IPS DF 4.7 (cell line): ENCODE measurements around the gene TXNL4A.
"Not testable (repeated sequence)": the region's sequence is repeated elsewhere in the genome, so short reads cannot be mapped to it uniquely, and the experiment has no call there.

Experiments
- DNase-seq: peaks from one replicate; pipeline ENCODE4 v3.0.0-alpha.2; 2013; ENCODE audit warnings: low spot score; ENCODE audit errors: extremely low read depth

The TXNL4A gene, protein sequence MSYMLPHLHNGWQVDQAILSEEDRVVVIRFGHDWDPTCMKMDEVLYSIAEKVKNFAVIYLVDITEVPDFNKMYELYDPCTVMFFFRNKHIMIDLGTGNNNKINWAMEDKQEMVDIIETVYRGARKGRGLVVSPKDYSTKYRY

DNA sequence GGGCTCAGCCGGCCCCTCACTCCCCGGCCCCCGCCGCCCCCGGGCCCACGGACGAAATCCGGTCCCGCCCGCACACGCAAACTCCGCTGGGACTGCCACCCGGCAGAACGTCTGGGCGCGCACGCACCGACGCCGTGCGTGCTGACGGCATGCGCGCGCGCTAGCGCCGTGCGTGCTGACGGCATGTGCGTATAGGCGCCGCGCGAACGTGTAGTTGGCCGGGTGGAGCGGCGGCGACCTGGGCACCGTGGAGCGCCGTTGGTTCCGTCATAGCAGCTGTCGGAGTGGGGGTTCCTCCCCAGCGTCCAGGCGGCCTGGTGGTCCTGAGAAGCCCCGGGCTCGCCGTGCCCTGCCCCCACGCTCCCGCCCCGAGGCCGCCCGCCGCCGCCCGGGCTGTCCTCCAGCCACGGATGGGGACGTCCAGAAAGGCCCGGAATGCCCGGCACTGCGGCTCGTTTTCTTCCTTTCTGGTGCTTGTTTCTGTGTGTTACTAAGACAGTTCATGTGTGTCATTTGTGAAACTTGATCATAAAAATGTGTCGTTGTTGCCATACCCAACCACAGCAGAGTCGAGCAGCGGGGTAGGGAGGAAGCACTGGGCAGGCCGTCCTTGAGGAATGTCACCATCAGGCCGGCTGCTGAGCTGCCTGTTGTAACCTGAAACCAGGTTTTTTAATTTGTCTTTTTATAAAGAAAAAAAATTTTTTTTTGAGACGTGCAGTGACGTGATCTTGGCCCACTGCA, at the start of gene TXNL4A:
TSS of gene TXNL4A (minus strand) at position 113 of the 744 bp plus-strand sequence. CDS start 171 bp downstream, outside the sequence.
- no peak for DNase-seq

DNA sequence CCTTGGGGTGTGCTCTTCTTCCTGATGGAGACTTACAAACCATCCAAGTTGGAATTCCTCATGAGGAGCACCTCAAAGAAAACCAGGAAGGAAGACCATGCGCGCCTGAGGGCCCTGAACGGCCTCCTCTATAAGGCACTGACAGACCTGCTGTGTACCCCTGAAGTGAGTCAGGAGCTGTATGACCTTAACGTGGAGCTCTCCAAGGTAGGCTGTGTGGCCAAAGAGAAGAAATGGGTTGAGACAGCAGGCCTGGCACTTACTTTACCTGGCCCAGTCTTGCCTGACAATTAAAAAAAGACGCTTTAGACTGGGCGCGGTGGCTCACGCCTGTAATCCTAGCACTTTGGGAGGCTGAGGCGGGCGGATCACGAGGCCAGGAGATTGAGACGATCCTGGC, 48.9 kb upstream of the TXNL4A start:
- DNase-seq, result no peak

DNA sequence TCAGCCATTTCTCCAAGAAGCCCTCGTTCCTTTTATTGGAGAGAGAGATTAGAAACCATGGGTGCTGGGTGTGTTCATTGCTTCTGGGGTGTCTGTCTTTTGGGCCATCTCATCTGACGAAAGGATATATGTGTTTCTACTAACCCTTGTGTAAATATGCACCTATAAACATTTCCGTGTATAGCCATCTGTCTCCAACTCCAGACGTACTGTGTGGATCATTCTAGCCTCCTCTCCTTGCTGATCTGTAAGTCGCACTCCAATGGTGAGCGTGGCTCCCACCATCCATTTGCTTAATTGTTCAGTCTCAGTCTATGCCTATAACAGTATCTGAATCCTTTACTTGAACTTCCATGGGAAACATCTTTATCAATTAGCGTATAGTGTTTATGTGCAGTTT, 47.6 kb upstream of the TXNL4A start:
- no peak for DNase-seq

DNA sequence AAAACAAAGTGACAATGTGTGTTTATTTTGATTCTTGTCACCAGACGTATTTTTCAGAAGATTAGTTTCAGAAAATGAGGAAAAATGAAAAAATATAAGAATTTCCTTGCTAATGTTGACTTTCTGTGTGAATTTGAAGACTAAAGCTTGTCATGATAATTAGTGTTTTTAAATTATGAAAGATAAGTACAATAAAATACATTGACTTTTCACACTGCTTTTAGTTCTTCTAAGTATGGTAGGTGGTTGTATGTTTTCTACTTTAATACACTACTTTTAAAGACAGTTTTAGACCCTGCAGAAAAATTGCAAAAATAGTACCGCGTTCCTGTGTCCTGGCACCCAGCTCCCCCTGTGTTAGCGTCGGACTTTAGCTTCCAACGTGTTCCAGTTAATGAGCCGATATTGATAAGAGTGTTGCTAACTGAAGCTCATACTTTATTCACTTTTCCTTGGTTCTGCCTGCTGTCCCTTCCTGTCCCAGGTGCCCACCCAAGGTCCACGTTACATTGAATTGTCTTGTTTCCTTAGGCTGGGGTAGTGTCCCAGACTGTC, 46.6 kb upstream of the TXNL4A start:
- DNase-seq, result no peak

DNA sequence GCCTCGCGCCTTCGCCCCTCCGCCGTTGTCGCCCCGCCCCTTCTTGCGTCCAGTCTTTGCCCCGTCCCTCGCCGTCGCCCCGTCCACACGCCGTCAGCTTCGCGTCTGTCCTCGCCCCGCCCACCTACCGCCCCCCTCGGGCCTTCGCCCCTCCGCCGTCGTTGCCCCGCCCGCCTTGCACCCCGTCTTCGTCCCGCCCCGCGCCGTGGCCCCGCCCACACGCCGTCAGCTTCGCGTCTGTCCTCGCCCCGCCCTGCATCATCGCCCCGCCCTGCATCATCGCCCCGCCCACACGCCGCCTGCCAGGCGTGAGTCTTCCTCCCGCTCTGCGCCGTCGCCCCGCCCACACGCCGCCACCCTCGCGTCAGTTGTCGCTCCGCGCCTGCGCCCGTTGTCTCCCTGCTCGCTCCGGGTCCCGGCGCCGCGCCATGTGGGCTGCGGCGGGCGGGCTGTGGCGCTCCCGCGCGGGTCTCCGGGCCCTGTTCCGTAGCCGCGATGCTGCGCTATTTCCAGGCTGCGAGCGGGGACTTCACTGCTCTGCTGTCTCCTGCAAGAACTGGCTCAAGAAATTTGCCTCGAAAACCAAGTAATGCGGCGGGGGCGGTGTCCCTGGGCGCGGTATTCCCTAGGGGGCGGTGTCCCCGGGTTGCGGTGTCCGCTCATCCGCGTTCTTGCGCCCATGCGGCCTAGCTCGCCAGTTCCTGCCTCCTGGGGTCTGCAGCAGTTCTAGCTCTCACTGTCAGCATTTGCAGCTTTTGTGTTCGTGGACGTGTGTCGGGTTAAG, 45.9 kb upstream of the TXNL4A start, which contains the start of gene RBFA:
TSS of gene RBFA (plus strand) at position 367 of the 784 bp plus-strand sequence. CDS start at position 429, 62 bp downstream.
- DNase-seq, result peak; percentile 68

DNA sequence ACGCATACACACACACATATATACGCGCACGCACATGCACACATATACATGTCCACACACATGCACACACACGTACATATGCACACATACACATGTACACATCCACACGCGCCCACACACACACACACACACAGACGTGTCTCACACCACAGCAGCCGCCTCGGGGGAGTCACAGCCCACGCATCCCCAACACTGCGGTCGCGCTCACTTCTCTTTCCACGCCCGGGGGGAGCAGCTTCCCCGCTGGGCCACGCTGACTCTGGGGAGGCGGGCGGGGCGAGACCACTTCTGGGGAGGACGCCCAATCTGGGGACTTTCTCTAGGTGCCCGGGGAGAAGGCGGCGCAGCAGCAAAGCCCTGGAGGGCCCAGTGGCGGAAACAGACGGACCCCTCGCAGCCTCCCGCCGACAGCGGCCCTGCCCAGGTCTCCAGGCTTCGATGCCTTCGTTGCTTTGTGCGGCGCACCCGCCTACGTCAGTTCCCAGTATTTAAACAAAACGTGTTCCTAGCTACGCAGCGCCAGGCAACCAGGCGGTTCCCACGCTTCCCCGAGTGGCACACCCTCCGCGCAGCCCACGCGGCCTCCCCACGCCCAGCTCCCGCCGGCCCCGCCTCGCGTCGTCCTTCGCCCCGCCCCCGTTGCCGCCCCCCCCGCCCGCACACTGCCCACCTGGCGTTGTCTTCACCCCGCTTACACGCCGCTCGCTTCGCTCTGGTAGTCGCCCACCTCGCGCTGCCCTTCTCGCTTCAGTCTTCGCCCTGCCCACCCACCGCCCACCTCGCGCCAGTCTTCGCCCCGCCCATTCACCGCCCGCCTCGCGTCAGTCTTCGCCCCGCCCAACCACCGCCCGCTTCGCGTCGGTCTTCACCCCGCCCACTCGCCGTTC, 45.1 kb upstream of the TXNL4A start:
- DNase-seq, result no peak

DNA sequence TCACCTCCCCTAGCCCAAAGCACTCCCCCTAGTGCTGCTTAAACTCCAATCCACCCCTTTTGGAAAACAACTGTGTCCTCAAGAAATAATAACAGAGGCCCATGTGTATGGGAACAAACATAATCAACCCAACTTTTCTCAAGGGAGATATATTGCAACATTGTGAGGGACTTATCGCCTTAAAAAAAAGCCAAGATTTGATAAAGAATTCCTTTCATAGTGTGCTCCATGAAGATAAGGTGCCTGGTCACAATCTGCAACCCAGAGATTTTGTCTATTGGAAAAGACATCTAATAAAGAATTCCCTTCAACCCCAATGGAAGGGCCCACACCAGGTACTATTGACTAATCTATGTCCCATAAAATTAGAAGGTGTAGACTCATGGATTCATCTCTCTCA, 41.3 kb upstream of the TXNL4A start:
- no peak for DNase-seq

DNA sequence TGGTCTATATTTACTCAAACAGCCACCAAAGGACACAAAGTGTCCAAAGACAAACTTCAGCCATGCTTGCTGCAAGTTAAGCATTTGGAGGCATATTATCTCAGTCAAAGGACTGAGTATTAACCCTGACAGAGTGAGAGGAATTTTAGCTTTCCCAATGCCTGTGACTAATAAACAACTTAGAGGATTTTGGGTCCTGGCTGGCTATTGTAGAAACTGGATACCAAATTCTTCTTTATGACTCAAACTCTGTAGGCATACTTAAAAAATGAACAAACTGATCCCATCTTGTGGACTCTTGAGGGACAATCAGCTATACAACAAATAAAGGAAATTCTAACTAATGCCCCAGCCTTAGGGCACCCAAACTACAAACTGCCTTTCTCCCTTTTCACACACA, 39.4 kb upstream of the TXNL4A start:
- not testable (repeated sequence) for DNase-seq

DNA sequence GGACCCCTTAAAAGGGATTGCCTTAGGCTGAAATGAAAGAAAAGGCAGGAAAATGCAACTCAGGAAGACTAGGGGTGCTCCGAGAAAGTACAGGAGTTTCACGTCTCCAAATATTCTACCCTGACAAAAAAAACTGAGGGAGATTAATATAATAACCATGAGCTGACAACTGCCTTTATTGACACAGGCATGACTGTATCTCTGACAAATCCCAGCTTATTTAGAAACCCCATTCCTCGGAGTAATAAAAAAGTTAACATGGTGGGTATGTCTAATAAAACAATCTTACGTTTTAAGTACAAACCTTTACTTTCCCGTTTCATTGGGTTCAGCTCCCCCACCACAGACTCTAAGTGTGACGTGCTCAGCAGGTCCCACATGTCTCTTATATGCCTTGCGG, 38.0 kb upstream of the TXNL4A start:
- no peak for DNase-seq

DNA sequence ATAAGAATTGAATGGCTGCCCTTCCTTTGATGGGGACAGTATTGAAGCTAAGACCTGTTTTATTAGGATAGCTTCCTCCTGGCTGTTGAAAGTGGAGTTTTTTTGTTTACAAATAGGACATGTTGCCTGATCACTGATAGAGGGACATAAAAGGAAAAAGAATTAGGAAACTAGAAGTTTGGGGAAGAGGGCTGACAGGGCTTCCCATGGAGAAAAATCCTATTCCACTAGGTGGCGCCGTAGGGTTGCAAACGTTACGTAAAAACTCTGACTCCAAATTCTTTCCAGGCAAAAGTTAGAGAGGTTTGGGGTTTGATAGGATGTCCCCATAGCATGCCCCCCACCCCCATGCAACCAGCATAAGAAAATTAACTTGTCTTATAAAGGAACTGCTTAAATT, 34.8 kb upstream of the TXNL4A start:
- DNase-seq, result no peak

DNA sequence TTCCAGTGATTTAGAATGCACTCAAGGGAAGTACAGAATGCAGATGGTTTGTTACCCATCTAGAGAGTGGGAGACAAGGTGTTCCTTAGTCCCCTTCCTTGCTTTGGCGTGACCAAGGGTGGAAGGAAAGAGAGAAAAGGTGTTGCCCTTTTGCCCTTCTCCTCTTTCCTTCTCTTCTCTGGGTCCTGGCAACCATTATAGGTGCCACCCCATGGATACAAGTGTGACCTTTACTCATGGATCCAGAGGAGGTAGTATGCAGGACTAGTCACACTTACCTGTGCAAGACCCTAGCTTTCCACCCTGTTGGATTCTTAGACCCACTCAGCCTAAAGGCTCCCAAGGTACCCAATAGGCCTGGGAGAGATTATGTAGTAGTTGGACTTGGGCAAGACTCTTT, 34.2 kb upstream of the TXNL4A start:
- DNase-seq, result no peak

DNA sequence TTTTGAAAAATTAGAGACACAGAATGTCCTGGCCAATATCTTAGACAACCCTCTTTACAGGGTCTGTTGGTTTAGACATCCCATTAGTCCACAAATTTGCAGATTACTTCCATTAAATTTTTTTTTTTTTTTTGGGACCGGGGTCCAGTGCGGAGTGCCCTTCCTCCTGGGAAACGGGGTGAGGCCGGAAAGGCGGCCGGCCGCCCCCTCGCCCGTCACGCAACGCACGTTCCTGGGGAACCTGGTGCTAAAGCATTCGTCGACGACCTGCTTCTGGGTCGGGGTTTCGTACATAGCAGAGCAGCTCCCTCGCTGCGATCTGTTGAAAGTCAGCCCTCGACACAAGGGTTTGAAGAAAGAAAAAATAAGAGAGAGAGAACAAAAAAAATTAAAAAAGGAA, 24.4 kb upstream of the TXNL4A start:
- no peak for DNase-seq

DNA sequence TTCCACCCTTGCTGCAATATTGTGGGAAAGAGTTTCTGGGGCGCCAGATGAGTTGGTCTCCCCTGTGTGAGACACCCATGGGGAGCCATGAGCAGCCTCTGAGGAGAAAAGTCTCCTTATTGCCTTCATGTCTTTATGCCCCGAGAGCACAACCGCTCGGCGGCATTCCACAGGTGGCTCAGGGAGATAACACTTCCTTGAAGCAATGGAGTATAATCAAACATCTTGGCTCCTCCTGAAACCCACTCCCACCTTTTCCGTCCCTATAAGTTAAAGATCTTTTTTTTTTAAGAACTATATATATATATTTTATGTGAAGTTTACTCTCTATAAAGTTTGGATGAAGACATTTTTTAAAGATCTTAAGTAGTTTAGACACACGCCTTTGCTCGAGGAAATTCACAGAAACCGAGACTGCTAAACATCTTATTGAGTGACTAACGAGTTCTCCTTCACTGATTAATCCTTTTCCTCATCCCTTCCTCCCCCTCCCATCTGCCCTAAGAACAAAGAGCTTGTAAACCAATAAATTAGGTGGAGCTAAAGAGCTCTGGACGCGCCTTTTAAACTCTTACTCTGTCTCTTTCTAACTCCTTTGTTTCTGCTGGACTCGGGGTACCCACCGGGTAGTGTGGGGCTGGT, 23.3 kb upstream of the TXNL4A start:
- DNase-seq, result not testable (repeated sequence)

DNA sequence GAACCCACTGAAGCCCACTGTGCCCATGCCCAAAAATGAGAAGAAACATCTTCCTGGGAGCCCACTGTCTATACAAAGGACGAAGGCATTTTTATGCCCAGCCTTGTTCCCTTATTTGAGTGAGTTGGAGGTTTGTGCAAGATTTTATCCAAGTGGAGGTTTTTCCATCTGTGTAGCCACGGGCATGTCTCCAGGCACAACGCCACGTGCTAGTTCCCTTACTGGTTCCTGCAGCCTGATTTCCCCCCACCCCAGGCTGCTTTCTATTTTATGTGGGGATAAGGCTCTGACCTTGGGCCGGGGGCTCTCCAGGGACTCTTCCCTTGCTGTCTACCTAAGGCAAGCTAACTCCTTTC, 22.2 kb upstream of the TXNL4A start:
- no peak for DNase-seq

DNA sequence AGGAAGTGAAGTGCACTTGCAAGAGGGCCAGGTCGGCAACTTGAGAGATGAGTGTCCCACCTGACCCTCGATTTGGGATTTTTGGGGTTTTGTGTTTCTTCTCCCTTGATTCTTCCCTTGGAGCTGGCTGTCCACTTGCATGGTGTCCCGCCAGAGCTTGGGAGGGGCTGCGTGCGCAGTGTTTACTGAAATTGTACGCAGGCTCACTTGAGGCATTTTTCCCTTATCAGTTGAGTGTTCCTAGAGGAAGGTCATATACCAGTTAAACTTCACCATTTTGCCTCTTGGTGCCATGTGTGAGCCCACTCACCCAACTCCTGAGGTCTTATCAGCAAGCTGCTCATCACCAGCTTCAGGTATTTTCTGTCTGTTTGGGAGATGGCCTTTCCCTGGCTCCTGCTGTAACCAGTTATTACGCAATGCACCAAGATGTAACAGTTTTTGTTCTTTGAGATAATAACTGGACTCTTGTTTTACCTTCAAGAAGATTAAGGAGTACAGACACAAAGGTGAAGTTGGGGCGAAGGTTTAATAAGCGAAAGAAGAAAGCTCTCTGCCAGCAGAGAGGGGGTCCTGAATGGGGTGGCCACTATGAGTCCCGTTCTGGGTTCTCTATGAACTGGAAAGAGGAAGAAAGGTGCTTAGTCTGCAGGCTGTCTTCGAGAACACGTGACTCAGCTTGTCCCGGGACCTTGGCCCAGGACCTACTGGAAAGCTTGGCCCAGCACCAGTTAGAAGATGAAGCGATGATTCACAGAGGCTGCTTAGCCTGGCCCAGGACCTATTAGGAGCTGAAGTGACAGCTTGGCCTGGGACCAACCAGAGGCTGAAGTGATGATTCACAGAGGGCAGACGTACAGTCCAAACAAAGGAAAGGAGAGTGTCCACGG, 21.5 kb upstream of the TXNL4A start:
- no peak for DNase-seq

DNA sequence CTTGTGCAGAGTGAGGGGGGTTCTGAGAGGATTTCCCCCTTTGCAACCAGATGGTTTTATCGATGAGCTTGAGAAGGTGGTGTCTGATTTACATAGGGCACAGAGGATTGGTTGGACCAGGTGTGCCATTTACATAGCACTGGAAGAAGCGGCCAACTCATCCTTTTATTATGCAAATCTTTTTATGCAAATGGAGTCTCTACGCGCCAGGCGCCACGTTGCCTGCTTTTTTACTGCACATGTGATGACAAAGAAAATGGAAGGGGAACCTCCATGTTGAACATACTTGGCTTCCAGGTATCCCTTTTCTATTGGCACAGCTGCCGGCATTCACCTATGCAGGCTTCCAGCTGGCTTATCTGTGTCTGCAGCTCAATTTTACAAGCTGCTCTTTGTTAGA, 18.4 kb upstream of the TXNL4A start:
- DNase-seq, result no peak

DNA sequence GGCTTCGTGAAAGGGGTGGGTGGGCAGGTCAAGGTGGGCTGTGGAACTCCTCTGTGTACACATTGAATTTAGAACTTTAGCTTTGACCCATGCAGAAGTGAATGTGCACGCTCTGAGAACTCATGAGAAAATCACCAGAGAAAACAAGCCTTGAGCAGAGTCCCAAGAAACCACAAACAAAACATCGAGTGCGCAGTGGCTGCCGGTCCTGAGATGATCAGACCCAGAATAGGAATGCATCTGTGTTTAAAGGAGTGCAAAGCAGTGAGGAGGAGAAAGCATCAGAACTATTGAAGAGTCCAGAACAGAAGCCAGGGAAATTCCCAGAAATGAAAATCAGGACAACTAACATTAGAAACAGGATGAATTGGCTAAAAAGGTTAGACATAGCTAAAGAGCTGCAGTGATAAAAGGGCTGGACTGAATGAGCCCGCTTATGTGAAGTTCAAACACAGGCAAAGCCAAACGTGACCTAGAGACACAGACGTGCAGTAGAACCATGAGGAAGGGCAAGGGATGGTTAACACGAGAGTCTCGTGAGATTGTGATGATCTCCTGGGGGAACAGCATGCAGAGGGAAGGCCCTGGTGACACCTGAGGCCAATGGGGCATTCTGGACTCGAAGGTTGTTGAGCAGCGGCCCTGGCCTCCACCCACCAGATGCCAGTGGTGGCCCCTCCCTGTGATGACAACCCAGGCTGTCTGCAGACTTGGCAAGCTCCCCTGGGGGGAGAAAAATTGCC, 16.4 kb upstream of the TXNL4A start:
- no peak for DNase-seq

DNA sequence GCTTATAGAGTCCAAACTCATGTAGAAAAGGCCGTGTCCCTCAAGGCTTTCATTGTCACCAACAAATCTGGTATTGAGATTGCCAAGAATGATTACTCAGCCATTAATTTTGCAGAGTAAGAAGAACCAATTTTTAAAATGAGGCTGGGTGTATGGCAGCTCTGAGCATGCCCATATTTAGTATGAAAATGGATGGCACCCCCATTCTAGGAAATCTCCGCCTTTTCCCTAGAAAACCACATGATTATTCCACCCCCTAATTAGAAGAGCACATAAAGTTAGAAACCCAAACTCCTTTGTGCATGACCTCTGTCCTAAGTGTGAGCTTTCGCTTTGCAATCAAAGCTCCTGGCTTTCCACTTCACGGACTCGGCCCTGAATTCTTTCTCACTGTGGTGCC, 14.1 kb upstream of the TXNL4A start:
- no peak for DNase-seq

DNA sequence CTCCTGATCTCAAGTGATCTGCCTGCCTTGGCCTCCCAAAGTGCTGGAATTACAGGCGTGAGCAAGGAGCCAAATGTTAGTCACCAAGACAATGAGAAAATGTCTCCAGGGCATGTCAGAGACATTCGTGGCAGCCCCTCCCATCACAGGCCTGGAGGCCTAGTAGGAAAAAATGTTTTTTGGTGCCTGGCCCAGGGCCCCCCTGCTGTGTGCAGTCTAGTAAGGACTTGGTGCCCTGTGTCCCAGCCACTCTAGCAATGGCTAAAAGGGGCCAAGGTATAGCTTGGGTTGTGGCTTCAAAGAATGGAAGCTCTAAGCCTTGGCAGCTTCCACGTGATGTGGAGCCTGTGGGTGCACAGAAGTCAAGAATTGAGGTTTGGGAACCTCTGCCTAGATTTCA, 12.5 kb upstream of the TXNL4A start:
- no peak for DNase-seq
